ENCODE data around the gene SNAI1. TPM values are rescaled to one million over a fixed set of nuclear protein-coding genes. Genes with fewer than 3 reads are reported as not detected.

The SNAI1 gene
- total and polyA plus RNA-seq, 8 donors = 0.31 to 2.9 (median 0.98) TPM

DNA sequence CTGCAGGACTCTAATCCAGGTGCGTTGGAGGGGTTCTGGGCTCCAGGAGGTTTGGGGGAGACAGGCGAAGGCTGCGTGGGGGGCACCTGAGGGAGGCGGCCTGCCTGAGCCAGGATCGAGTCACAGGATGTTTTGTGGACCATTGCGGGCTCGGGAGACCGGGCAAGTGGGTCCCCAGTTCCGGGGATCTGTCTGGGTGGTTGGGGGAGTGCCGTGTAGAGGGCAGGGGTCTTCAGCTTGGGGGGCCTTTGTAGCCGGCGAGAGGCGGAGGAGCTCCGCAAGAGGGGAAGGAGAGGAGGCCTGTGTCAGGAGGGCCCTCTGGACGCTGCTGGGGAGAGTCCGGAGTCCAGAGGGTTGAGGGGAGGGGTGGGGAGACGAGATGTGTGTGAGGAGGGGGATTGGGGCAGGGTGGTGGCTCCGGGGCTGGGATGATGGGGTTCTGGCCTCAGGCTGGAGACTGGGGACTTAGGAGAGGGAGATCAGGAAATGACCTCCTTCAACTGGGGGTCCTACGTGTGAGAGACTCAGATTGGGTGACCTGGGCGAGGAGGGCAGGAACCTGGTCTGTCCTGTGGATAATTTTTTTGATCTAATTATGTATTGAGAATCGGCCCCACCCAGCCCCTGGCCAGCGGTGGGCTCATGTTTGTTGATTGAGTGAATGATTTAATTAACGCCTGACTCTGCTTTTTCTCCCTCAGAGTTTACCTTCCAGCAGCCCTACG, 505 bp downstream of the SNAI1 start:
- DNase-seq (no peak), ATAC-seq (no peak), FAIRE-seq (no peak)
- 31 to 46% methylated on average over 24 of the region's 24 CpGs for whole genome bisulfite sequencing, 2 donors
- TF ChIP-seq, protein P1, sequence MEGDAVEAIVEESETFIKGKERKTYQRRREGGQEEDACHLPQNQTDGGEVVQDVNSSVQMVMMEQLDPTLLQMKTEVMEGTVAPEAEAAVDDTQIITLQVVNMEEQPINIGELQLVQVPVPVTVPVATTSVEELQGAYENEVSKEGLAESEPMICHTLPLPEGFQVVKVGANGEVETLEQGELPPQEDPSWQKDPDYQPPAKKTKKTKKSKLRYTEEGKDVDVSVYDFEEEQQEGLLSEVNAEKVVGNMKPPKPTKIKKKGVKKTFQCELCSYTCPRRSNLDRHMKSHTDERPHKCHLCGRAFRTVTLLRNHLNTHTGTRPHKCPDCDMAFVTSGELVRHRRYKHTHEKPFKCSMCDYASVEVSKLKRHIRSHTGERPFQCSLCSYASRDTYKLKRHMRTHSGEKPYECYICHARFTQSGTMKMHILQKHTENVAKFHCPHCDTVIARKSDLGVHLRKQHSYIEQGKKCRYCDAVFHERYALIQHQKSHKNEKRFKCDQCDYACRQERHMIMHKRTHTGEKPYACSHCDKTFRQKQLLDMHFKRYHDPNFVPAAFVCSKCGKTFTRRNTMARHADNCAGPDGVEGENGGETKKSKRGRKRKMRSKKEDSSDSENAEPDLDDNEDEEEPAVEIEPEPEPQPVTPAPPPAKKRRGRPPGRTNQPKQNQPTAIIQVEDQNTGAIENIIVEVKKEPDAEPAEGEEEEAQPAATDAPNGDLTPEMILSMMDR (IDR thresholded peaks at IDR 0.05) = no peak
- H3K27ac ChIP-seq = no peak overlapping the region
- peak overlapping the region in 3 of 4 donors; percentile 12 to 48 (median 33) for H3K4me3 ChIP-seq
- H3K27me3 ChIP-seq = no peaks in the 10 kb centered on the region
- peaks cover 0 to 7% (median 4%) of the 10 kb centered on the region in 3 donors for H3K4me1 ChIP-seq
- H3K36me3 ChIP-seq = no peaks in the 10 kb centered on the region
- no peaks in the 10 kb centered on the region for H3K9me3 ChIP-seq
- intact Hi-C loops (cut with DNase I) = loop anchor here in 2 of 3 donors (5.0 to 10.0 kb wide), 3 partner anchors 84 to 192 kb away; partner anchors contain the start of gene PEDS1 (in 1 of the 2)

DNA sequence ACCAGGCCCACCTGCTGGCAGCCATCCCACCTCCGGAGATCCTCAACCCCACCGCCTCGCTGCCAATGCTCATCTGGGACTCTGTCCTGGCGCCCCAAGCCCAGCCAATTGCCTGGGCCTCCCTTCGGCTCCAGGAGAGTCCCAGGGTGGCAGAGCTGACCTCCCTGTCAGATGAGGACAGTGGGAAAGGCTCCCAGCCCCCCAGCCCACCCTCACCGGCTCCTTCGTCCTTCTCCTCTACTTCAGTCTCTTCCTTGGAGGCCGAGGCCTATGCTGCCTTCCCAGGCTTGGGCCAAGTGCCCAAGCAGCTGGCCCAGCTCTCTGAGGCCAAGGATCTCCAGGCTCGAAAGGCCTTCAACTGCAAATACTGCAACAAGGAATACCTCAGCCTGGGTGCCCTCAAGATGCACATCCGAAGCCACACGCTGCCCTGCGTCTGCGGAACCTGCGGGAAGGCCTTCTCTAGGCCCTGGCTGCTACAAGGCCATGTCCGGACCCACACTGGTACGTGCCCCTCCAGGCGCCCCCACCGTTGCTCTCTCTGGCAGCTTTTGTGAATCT, 1.1 kb downstream of the SNAI1 start:
- ATAC-seq (no peak), FAIRE-seq (no peak), DNase-seq (no peak)
- Histone ChIP-seq H3K4me1 (peaks cover 0 to 7% (median 4%) of the 10 kb centered on the region in 3 donors), H3K4me3 (peak overlapping the region in 1 of 4 donors; percentile 48), H3K27me3 (no peaks in the 10 kb centered on the region), H3K27ac (no peak overlapping the region), H3K36me3 (no peaks in the 10 kb centered on the region), H3K9me3 (no peaks in the 10 kb centered on the region)
- 84 to 86% methylated on average over 18 of the region's 18 CpGs for WGBS, 2 donors
- intact Hi-C loops (cut with DNase I) = loop anchor here in 2 of 3 donors (5.0 to 10.0 kb wide), 3 partner anchors 83 to 191 kb away; partner anchors contain the start of gene PEDS1 (in 1 of the 2)
- TF ChIP-seq, protein P1 (IDR thresholded peaks at IDR 0.05) = no peak

DNA sequence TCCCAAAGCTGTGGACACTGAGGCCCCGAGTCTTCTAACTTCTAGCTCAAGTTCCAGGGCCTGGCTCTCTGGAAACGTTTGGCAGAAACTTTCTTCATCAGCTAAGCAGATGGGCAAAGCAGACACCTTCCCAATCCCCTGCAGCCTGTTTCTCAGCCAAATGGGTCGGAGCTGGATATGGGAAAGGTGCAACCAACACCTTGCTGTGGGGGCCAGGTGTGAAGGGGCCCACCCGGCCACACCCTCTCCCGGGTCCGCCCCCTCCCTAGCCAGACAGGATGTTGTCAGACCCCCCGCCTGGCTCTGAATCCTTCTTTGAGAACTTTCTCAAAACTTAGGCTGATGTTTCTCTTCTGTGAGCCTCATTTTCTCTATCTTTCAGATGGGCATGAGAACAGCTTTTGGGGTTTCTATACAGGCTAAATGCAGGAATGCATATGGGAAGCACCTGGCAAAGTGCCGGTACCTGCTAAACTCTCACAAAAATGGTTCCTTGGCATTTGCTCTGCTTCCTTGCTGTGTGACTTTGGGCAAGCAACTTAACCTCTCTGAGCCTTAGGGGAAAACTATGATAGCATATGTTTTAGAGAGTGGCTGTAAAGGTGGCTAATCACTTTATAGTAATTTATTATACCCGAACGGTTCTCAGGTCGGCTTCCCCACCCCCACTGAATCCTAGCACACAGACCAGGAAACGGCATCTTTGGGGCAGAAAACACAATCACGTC, 1.8 kb downstream of the SNAI1 start:
- Histone ChIP-seq H3K4me1 (peaks cover 0 to 7% (median 4%) of the 10 kb centered on the region in 3 donors), H3K9me3 (no peaks in the 10 kb centered on the region), H3K36me3 (no peaks in the 10 kb centered on the region), H3K27me3 (no peaks in the 10 kb centered on the region), H3K4me3 (peak overlapping the region in 1 of 4 donors; percentile 48), H3K27ac (no peak overlapping the region)
- DNase-seq (no peak), FAIRE-seq (no peak), ATAC-seq (no peak)
- TF ChIP-seq, protein P1 (IDR thresholded peaks at IDR 0.05) = no peak
- intact Hi-C loops (cut with DNase I) = loop anchor here in 2 of 3 donors (5.0 to 10.0 kb wide), 3 partner anchors 83 to 190 kb away; partner anchors contain the start of gene PEDS1 (in 1 of the 2)
- WGBS, 2 donors = 78 to 79% methylated on average over 13 of the region's 13 CpGs

DNA sequence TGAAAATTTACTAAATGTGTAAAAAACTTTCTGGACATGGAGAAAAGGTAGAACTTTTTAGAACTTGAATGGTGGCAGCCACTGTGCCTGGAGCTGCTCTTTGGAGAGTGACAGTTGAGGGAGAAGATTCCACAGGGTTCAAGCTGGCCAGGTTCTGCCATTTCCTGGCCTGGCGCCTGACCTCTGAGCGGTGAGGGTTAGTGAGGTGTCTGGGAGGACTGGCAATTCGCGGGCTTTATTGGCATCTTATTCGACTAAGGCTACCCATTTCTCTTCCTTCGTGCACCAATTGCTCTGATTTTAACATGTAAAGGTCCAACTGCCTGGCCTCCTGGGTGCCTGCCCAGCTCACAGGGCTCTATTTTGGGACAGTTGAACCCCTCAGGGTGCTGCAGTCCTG, 2.4 kb downstream of the SNAI1 start:
- no peaks in the 10 kb centered on the region for H3K9me3 ChIP-seq
- FAIRE-seq (no peak), ATAC-seq (no peak), DNase-seq (peak in 1 of 6 donors; percentile 20)
- 72 to 82% methylated on average over 6 of the region's 6 CpGs for WGBS, 2 donors
- H3K27me3 ChIP-seq = no peaks in the 10 kb centered on the region
- TF ChIP-seq, protein P1 (IDR thresholded peaks at IDR 0.05) = no peak
- H3K4me3 ChIP-seq = peak overlapping the region in 1 of 4 donors; percentile 48
- intact Hi-C loops (cut with DNase I) = loop anchor here in 2 of 3 donors (10.0 kb wide), 2 partner anchors 170 to 190 kb away; partner anchors contain the start of gene PEDS1 (in 1 of the 2)
- peaks cover 0 to 7% (median 4%) of the 10 kb centered on the region in 3 donors for H3K4me1 ChIP-seq
- no peaks in the 10 kb centered on the region for H3K36me3 ChIP-seq
- no peak overlapping the region for H3K27ac ChIP-seq
